ENCODE results near the gene TMEM240. TPM values are rescaled to one million over a fixed set of nuclear protein-coding genes. Genes with fewer than 3 reads are reported as not detected.

The TMEM240 gene
- total and polyA plus RNA-seq, 8 donors = 2.6 to 6.9 (median 4.3) TPM

GRCh38 chr1:1551524-1552262, 11.3 kb upstream of the TMEM240 start:
- DNase-seq (no peak), ATAC-seq (no peak)
- peaks cover 0 to 33% of the 10 kb centered on the region in 2 donors for H3K36me3 ChIP-seq
- H3K9me3 ChIP-seq = no peaks in the 10 kb centered on the region
- H3K27me3 ChIP-seq = no peaks in the 10 kb centered on the region
- no peaks in the 10 kb centered on the region for H3K4me1 ChIP-seq
- H3K27ac ChIP-seq = no peak overlapping the region
- TF ChIP-seq CTCF (IDR thresholded peaks at IDR 0.05) = no peak
- intact Hi-C loops (cut with DNase I) = no loop called here
- no peak overlapping the region for H3K4me3 ChIP-seq

GRCh38 chr1:1550591-1551432, 10.4 kb upstream of the TMEM240 start:
- no peak overlapping the region for H3K4me3 ChIP-seq
- no peak for TF ChIP-seq CTCF (IDR thresholded peaks at IDR 0.05)
- no peak overlapping the region for H3K27ac ChIP-seq
- DNase-seq (no peak), ATAC-seq (no peak)
- no peaks in the 10 kb centered on the region for H3K9me3 ChIP-seq
- intact Hi-C loops (cut with DNase I) = no loop called here
- peaks cover 0 to 38% of the 10 kb centered on the region in 2 donors for H3K36me3 ChIP-seq
- no peaks in the 10 kb centered on the region for H3K4me1 ChIP-seq
- no peaks in the 10 kb centered on the region for H3K27me3 ChIP-seq

- H3K27ac ChIP-seq = no peak overlapping the region
- no peaks in the 10 kb centered on the region for H3K27me3 ChIP-seq
- H3K9me3 ChIP-seq = no peaks in the 10 kb centered on the region
- ATAC-seq (no peak), DNase-seq (no peak)
- H3K4me3 ChIP-seq = no peak overlapping the region
- intact Hi-C loops (cut with DNase I) = no loop called here
- H3K4me1 ChIP-seq = no peaks in the 10 kb centered on the region
- TF ChIP-seq CTCF (IDR thresholded peaks at IDR 0.05) = no peak
- H3K36me3 ChIP-seq = peaks cover 0 to 42% of the 10 kb centered on the region in 2 donors
These were observed 9.7 kb upstream of the TMEM240 start for GRCh38 chr1:1550087-1550486.

GRCh38 chr1:1548591-1548990, 8.2 kb upstream of the TMEM240 start:
- H3K4me1 ChIP-seq = no peaks in the 10 kb centered on the region
- H3K36me3 ChIP-seq = peaks cover 0 to 57% of the 10 kb centered on the region in 2 donors
- no peak for ATAC-seq
- no peak overlapping the region for H3K27ac ChIP-seq
- DNase-seq = no peak
- TF ChIP-seq CTCF (IDR thresholded peaks at IDR 0.05) = no peak
- intact Hi-C loops (cut with DNase I) = no loop called here
- H3K27me3 ChIP-seq = no peaks in the 10 kb centered on the region
- no peak overlapping the region for H3K4me3 ChIP-seq
- H3K9me3 ChIP-seq = no peaks in the 10 kb centered on the region

- ATAC-seq (no peak), DNase-seq (no peak)
- intact Hi-C loops (cut with DNase I) = no loop called here
- Histone ChIP-seq H3K27me3 (no peaks in the 10 kb centered on the region), H3K4me1 (no peaks in the 10 kb centered on the region), H3K9me3 (no peaks in the 10 kb centered on the region), H3K36me3 (peaks cover 0 to 68% of the 10 kb centered on the region in 2 donors), H3K4me3 (no peak overlapping the region), H3K27ac (no peak overlapping the region)
- TF ChIP-seq CTCF (IDR thresholded peaks at IDR 0.05) = no peak
These were observed 7.1 kb upstream of the TMEM240 start for GRCh38 chr1:1547476-1547875.

All from left lung (tissue), 10 donors.